Panc1 (cell line): ENCODE results near the gene GRK6. TPM values are rescaled to one million over a fixed set of nuclear protein-coding genes. Genes with fewer than 3 reads are reported as not detected.

Experiments
- ATAC-seq: fragments of 200-7000 bp; cut with Tn5 transposase; 2 replicates; pipeline ENCODE4 v1.9.1; 2020; ENCODE audit warnings: mild to moderate bottlenecking, moderate library complexity
- BruUV-seq: library from RNA; stranded (reverse); fragments of 400-500 nt; replicated peaks from 2 replicates; lab custom pipeline; 2021; lab: Mats Ljungman, UMichigan
- CTCF ChIA-PET: fragments of 300-600 bp; sonication (Branson Sonifier 250); formaldehyde crosslinking; loops from one replicate; lab custom pipeline; 2022; ENCODE audit warnings: antibody characterized with exemption; lab: Charles Lee
- POLR2A ChIA-PET: fragments of 300-600 bp; sonication (Branson Sonifier 250); formaldehyde crosslinking; loops from one replicate; lab custom pipeline; 2022; ENCODE audit warnings: antibody characterized with exemption; lab: Charles Lee
- DNase-seq: peaks from one replicate; pipeline ENCODE4 v3.0.0-alpha.2; 2010; ENCODE audit warnings: low read depth, low spot score
- H3K27ac ChIP-seq: 2 replicates; pipeline ENCODE4 v1.5.1; 2011; ENCODE audit warnings: mild to moderate bottlenecking, low read length, inconsistent platforms
- H3K27me3 ChIP-seq: fragments of 200-500 bp; sonication (Bioruptor generic); 2 replicates; pipeline ENCODE4 v1.6.0; 2014; ENCODE audit warnings: low read length, inconsistent platforms; ENCODE audit not compliant: control insufficient read depth, insufficient read depth
- H3K36me3 ChIP-seq: fragments of 200-500 bp; sonication (Bioruptor generic); 2 replicates; pipeline ENCODE4 v1.5.1; 2014; ENCODE audit warnings: inconsistent platforms, mild to moderate bottlenecking, low read length, moderate library complexity; ENCODE audit not compliant: control insufficient read depth, insufficient read depth
- H3K4me1 ChIP-seq: 2 replicates; pipeline ENCODE4 v1.5.1; 2011; ENCODE audit warnings: inconsistent platforms, mild to moderate bottlenecking, low read length, moderate library complexity; ENCODE audit not compliant: control insufficient read depth, insufficient read depth
- H3K4me3 ChIP-seq, 2 experiments: 2 replicates each; pipeline ENCODE4 v1.5.1; 2011 to 2012; ENCODE audit warnings: low read depth in 2 of 2, low read length in 2 of 2, mild to moderate bottlenecking in 2 of 2, inconsistent platforms in 1 of 2, moderate library complexity in 1 of 2
- H3K9me3 ChIP-seq: fragments of 200-500 bp; sonication (Bioruptor generic); 2 replicates; pipeline ENCODE4 v1.5.1; 2014; ENCODE audit warnings: low read depth, mild to moderate bottlenecking, inconsistent platforms, low read length, moderate library complexity; ENCODE audit not compliant: control insufficient read depth, insufficient read depth
- POLR2AphosphoS5 ChIP-seq: IDR thresholded peaks from 2 replicates; pipeline ENCODE4 v1.6.1; 2012; ENCODE audit warnings: mild to moderate bottlenecking, low read depth, low read length, moderate library complexity
- SIN3A ChIP-seq: IDR thresholded peaks from 2 replicates; pipeline ENCODE4 v1.6.1; 2012; ENCODE audit warnings: low read depth, mild to moderate bottlenecking, low read length, moderate library complexity, borderline replicate concordance; ENCODE audit not compliant: insufficient read depth
- TCF7L2 ChIP-seq: IDR thresholded peaks from 2 replicates; pipeline ENCODE4 v1.6.1; 2011; ENCODE audit warnings: mild to moderate bottlenecking, low read depth, low read length, inconsistent platforms
- in situ Hi-C: cut with HindIII; loops from 2 replicates; pipeline ENCODE4 v1.10.0; 2016; ENCODE audit warnings: low sequenced_read_pairs, low pct_unique_long_range_greater_than_20kb
- intact Hi-C: fragments of 100-400 bp; cut with micrococcal nuclease; formaldehyde crosslinking; loops from one replicate; pipeline ENCODE4 v1.10.0; 2022; ENCODE audit not compliant: unreplicated experiment
- total RNA-seq: library from RNA; stranded (reverse); gene quantifications from one replicate; pipeline ENCODE4 v1.2.1, GENCODE V29; 2021; ENCODE audit not compliant: unreplicated experiment
- TF ChIP-seq, protein P1 (sequence below), 2 experiments: IDR thresholded peaks; 2 replicates each; pipeline ENCODE4 v1.6.1; 2011 to 2012; ENCODE audit warnings: low read depth in 2 of 2, control low read depth in 1 of 2, low read length in 1 of 2, mild to moderate bottlenecking in 1 of 2, moderate library complexity in 1 of 2; ENCODE audit not compliant: insufficient read depth in 1 of 2
- TF ChIP-seq, protein P2 (sequence below): fragments of 450-650 bp; IDR thresholded peaks from 2 replicates; pipeline ENCODE4 v1.5.1; 2017; ENCODE audit warnings: mild to moderate bottlenecking

Gene GRK6
- total RNA-seq, 1 experiment from 2014 or later: 56.1 TPM

DNA sequence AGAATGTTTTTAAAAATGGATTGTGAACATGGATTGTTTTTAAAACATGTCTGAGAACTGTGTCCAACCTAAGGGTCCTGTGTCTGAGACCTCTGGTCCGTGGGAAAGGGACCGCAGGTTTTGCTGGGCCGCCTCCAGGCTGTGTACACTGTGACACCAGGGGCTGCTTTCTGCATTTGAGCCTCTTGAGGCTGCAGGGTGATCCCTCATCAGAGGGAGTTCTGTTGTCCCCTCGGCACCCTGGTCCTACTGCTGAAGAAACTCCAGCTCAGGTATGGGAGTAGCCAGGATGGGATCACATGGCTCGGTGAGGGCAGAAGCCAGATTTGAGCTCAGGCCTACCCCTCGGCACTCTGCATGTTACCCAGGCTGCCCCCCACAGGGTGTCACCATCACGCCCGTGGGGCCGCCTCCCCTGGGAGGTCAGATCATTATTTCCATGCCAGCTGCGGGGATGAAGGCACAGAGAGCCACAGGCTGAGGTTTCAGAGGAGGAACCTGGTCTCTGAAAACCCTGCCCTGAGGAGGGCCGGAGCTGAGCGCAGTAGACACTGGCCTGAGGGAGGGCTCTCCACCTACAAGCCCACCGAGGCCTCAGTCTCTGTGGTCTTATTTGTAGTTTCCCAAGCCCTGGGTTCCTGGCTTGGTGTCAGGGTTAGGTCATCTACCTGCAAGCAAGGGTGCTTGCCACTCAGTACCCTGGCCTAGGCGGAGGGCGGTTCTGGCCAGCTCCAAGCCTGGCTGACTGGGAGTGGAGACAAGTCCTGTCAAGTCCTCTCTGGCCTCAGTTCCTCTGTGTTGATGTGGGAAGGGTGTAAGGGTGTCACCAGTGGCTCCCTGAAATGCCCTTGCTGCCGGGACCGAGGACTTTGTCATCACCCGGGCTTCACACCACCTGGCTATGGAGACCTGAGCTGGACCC is 22.9 kb downstream of the GRK6 start:
- no peaks in the 10 kb centered on the region for H3K9me3 ChIP-seq
- no peaks in the 10 kb centered on the region for H3K27me3 ChIP-seq
- H3K4me1 ChIP-seq: peaks cover 66% of the 10 kb centered on the region
- ATAC-seq: no peak
- ChIA-PET POLR2A (interaction anchor here (0.5 kb wide), 1 partner anchor 46 kb away, joined by 3 read pairs; no protein-coding TSS in a partner anchor), CTCF (interaction anchor here (0.7 to 1.0 kb wide), 2 partner anchors 45 to 46 kb away, joined by 3 read pairs; no protein-coding TSS in a partner anchor)
- TF ChIP-seq, protein P1, sequence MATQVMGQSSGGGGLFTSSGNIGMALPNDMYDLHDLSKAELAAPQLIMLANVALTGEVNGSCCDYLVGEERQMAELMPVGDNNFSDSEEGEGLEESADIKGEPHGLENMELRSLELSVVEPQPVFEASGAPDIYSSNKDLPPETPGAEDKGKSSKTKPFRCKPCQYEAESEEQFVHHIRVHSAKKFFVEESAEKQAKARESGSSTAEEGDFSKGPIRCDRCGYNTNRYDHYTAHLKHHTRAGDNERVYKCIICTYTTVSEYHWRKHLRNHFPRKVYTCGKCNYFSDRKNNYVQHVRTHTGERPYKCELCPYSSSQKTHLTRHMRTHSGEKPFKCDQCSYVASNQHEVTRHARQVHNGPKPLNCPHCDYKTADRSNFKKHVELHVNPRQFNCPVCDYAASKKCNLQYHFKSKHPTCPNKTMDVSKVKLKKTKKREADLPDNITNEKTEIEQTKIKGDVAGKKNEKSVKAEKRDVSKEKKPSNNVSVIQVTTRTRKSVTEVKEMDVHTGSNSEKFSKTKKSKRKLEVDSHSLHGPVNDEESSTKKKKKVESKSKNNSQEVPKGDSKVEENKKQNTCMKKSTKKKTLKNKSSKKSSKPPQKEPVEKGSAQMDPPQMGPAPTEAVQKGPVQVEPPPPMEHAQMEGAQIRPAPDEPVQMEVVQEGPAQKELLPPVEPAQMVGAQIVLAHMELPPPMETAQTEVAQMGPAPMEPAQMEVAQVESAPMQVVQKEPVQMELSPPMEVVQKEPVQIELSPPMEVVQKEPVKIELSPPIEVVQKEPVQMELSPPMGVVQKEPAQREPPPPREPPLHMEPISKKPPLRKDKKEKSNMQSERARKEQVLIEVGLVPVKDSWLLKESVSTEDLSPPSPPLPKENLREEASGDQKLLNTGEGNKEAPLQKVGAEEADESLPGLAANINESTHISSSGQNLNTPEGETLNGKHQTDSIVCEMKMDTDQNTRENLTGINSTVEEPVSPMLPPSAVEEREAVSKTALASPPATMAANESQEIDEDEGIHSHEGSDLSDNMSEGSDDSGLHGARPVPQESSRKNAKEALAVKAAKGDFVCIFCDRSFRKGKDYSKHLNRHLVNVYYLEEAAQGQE (IDR thresholded peaks at IDR 0.05; ENCODE audit: insufficient read depth in 1 of 2, low read depth in 2 of 2, low read length in 1 of 2): no peak
- TF ChIP-seq, protein P2, sequence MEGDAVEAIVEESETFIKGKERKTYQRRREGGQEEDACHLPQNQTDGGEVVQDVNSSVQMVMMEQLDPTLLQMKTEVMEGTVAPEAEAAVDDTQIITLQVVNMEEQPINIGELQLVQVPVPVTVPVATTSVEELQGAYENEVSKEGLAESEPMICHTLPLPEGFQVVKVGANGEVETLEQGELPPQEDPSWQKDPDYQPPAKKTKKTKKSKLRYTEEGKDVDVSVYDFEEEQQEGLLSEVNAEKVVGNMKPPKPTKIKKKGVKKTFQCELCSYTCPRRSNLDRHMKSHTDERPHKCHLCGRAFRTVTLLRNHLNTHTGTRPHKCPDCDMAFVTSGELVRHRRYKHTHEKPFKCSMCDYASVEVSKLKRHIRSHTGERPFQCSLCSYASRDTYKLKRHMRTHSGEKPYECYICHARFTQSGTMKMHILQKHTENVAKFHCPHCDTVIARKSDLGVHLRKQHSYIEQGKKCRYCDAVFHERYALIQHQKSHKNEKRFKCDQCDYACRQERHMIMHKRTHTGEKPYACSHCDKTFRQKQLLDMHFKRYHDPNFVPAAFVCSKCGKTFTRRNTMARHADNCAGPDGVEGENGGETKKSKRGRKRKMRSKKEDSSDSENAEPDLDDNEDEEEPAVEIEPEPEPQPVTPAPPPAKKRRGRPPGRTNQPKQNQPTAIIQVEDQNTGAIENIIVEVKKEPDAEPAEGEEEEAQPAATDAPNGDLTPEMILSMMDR: no peak
- no peak for TF ChIP-seq TCF7L2
- peak; percentile 23; the same call in 1 of the 2 replicates for TF ChIP-seq POLR2AphosphoS5
- TF ChIP-seq SIN3A: no peak
- peak overlapping the region; percentile 83 for H3K27ac ChIP-seq
- in situ Hi-C loops: no loop called here
- BruUV-seq: no TSS peak
- no peaks in the 10 kb centered on the region; the same call in 1 of the 2 replicates for H3K36me3 ChIP-seq
- intact Hi-C loops: loop anchor here (10.0 kb wide), 1 partner anchor 135 kb away; the partner anchor contains the start of gene MXD3
- no peak for DNase-seq
- H3K4me3 ChIP-seq: no peak overlapping the region

DNA sequence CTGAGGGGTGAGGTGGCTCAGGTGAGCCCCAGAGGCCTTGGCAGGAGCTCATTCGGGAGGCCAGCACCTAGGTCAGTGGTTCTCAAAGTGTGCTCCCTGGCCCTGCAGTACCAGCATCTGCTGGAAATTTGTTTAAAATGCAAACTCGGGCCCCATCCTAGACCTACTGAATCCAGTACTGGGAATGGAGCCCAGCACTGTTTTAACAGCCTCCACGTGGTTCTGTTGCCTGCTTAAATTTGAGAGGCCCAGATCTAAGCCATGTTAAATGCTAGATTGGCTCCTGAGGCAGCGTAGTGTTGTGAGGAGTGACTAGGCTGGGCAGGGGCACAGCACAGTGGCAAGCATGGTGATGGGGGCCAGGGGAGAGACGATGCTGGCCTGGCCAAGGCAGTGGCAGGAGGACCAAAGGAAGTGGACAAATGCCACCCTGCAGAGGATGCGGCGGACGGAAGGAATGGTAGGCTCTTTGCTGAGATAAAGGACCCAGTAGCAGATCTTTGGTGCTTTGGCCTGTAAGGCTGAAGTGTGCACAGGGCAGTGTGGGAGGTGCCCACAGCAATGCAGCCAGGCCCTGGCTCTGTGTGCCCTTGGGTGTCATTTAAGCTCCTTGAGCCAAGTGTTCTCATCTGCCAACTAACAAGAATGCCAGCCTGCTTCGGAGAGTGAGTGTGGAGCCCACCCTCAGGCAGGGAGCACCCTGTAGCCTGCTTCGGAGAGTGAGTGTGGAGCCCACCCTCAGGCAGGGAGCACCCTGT is 24.4 kb downstream of the GRK6 start:
- POLR2A ChIA-PET: interaction anchor here (0.6 to 0.7 kb wide), 2 partner anchors 19 to 47 kb away, joined by 3 read pairs; partner anchors contain the start of gene PDLIM7
- H3K27ac ChIP-seq: no peak overlapping the region
- in situ Hi-C loops (no loop called here), intact Hi-C loops (loop anchor here (10.0 kb wide), 1 partner anchor 136 kb away; the partner anchor contains the start of gene MXD3)
- H3K36me3 ChIP-seq: no peaks in the 10 kb centered on the region; the same call in 1 of the 2 replicates
- TF ChIP-seq POLR2AphosphoS5: no peak
- no peak for TF ChIP-seq SIN3A
- no peak for TF ChIP-seq TCF7L2
- TF ChIP-seq, protein P2: no peak
- TF ChIP-seq, protein P1 (IDR thresholded peaks at IDR 0.05; ENCODE audit: insufficient read depth in 1 of 2, low read depth in 2 of 2, low read length in 1 of 2): no peak
- no TSS peak for BruUV-seq
- H3K4me3 ChIP-seq: no peak overlapping the region
- peaks cover 52% of the 10 kb centered on the region for H3K4me1 ChIP-seq
- no peaks in the 10 kb centered on the region for H3K9me3 ChIP-seq
- CTCF ChIA-PET: no interaction called here
- ATAC-seq (no peak), DNase-seq (no peak)
- H3K27me3 ChIP-seq: no peaks in the 10 kb centered on the region
